Measurements from ENCODE around the gene PPIG. TPM values are rescaled to one million over a fixed set of nuclear protein-coding genes. Genes with fewer than 3 reads are reported as not detected.
"Not testable (repeated sequence)": the region's sequence is repeated elsewhere in the genome, so short reads cannot be mapped to it uniquely, and the experiment has no call there.

Gene PPIG
- total RNA-seq, 4 donors from 2014 or later = 30.2 to 32.5 (median 30.7) TPM

DNA sequence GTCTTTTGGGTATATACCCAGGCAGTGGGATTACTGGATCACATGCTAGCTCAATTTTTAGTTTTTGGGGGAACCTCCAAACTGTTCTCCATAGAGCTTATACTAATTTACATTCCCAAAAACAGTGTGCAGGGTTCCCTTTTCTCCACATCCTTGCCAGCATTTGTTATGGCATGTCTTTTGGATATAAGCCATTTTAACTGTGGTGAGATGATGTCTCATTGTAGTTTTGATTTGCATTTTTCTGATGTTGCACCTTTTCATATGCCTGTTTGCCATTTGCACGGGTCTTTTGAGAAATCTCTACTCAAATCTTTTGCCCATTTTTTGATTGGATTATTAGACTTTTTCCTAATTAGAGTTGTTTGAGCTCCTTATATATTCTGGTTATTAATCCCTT, 18.5 kb upstream of the PPIG start:
- TF ChIP-seq, protein P1, sequence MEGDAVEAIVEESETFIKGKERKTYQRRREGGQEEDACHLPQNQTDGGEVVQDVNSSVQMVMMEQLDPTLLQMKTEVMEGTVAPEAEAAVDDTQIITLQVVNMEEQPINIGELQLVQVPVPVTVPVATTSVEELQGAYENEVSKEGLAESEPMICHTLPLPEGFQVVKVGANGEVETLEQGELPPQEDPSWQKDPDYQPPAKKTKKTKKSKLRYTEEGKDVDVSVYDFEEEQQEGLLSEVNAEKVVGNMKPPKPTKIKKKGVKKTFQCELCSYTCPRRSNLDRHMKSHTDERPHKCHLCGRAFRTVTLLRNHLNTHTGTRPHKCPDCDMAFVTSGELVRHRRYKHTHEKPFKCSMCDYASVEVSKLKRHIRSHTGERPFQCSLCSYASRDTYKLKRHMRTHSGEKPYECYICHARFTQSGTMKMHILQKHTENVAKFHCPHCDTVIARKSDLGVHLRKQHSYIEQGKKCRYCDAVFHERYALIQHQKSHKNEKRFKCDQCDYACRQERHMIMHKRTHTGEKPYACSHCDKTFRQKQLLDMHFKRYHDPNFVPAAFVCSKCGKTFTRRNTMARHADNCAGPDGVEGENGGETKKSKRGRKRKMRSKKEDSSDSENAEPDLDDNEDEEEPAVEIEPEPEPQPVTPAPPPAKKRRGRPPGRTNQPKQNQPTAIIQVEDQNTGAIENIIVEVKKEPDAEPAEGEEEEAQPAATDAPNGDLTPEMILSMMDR (IDR thresholded peaks at IDR 0.05) = no peak
- DNase-seq (ENCODE audit: low spot score) (no peak), ATAC-seq (ENCODE audit: low FRiP score) (no peak)

- ATAC-seq (ENCODE audit: low FRiP score) = no peak
- no peak for DNase-seq (ENCODE audit: low spot score)
- TF ChIP-seq, protein P1 (IDR thresholded peaks at IDR 0.05) = no peak
Observed at GRCh38 chr2:169569948-169570347, 14.2 kb upstream of the PPIG start.

DNA sequence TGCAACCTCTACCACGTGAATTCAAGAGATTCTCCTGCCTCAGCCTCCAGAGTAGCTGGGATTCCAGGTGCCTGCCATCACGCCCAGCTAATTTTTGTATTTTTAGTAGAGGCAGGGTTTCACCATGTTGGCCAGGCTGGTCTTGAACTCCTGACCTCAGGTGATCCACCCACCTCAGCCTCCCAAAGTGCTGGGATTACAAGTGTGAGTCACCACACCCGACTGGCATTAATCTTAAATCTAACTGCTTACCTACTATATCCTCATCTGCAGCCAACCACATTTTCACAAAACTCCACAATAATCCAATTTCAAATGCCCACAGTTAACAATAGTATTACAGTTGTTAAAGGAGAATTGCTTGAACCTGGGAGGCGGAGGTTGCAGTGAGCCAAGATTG, 13.4 kb upstream of the PPIG start:
- DNase-seq (ENCODE audit: low spot score); ATAC-seq (ENCODE audit: low FRiP score): not testable (repeated sequence)

DNA sequence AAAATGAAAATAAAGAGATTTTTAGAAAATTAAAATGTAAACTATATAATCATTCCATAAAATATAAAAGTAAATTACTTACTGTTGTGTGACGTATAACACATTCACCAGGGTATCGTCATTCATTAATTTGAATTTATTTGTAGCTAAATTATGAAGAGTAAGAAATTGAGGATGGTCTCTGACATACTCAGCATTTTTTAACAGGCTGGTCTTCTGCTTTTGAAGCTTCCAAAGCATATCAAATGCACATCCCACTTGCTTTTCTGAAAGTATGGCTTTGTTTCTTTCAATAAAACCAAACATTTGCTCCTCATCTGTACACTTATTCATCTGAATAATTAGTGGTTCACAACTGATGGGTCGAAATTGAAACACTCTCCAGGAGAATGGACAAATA, 12.6 kb upstream of the PPIG start:
- ATAC-seq (ENCODE audit: low FRiP score) = no peak
- TF ChIP-seq, protein P1 (IDR thresholded peaks at IDR 0.05) = no peak

DNA sequence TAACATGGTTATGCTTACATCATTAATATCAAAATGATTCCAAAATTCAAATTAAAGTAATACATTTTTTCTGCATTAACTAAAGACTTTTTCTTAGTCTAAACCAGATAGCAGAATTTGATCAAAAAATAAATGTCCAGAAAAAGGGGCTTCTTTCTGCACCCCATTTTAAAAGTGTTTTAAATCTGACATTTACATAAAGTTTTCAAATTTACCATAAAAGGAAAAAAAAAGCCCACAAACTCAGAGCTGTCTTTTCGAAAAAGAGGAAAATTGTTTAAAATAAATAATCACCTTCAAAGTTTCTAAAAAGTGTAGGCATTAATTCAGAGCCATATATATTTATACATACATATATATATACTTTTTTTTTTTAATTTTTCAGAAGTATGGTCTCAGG, 12.0 kb upstream of the PPIG start:
- TF ChIP-seq, protein P1 (IDR thresholded peaks at IDR 0.05) = no peak
- DNase-seq (ENCODE audit: low spot score) (no peak), ATAC-seq (ENCODE audit: low FRiP score) (no peak)

More for the DNA sequence above, 12.6 kb upstream of the PPIG start:
- no peak for DNase-seq (ENCODE audit: low spot score)

GRCh38 chr2:169572821-169573159, 11.4 kb upstream of the PPIG start:
- TF ChIP-seq, protein P1 (IDR thresholded peaks at IDR 0.05) = no peak
- ATAC-seq (ENCODE audit: low FRiP score) = no peak
- DNase-seq (ENCODE audit: low spot score) = no peak

DNA sequence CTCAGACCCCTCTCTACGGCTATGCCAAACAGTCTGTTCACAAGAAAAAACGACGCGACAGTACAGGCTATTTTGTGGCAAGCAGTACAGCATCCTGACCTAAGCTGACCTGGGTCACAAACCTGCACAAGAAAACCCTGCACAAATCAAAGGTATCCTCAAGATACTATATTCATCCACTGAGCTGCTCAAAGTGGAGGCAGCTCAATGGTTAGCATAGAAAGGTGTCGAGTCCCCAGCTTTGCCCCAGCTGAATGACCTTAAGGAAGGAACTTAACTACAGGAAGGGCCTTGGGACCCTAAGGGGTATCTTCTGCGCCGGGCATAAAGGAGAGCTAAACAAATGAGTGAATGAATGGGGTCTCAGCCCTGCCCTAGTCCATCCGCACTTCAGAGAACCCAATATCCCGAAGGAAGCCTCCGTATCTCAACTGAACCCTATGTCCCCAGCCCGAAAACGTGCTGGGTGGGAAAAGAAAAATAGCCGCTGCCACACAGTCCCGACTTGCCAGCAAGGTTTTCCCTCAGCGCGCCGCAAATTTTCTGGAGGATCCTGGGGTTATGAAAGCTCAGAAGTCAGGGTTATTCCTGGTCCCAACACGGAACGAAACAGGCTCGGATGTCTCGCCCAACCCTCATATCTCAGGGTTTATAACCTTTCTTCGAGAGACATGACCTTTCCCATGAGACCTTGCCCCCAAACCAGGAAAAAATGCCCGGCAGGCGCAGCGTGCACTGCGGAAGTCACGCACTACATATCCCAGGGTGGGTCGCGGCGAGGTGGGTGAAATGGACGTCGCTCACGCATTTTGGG, 10.8 kb upstream of the PPIG start, which contains the start of gene FASTKD1:
FASTKD1 (minus strand) TSS at position 706 of the 814 bp plus-strand sequence. CDS start 1,836 bp downstream, outside the sequence.
- ATAC-seq (ENCODE audit: low FRiP score) (peak; percentile 98), DNase-seq (ENCODE audit: low spot score) (peak; percentile 49)
- TF ChIP-seq, protein P1 (IDR thresholded peaks at IDR 0.05) = no peak

All from omental fat pad (tissue), 4 donors.